CD14-positive monocyte (primary cell): ENCODE measurements around the gene MAML3. TPM values are rescaled to one million over a fixed set of nuclear protein-coding genes. Genes with fewer than 3 reads are reported as not detected.

Experiments
- DNase-seq, 3 donors: peaks; one replicate each; pipeline ENCODE4 v3.0.0-alpha.2; 2011 to 2022
- H2AFZ ChIP-seq: 2 replicates; pipeline ENCODE4 v1.6.0; 2012; ENCODE audit warnings: mild to moderate bottlenecking, low read depth, low read length, inconsistent platforms; ENCODE audit not compliant: insufficient read depth, poor library complexity, severe bottlenecking
- H3K27ac ChIP-seq, 2 donors: 1 replicate in 1 of 2; 2 replicates in 1 of 2; pipeline ENCODE4 v1.5.1; 2012 to 2013; ENCODE audit warnings: low read length in 2 of 2, control low read depth in 1 of 2, inconsistent platforms in 1 of 2, low read depth in 1 of 2, mild to moderate bottlenecking in 1 of 2
- H3K27me3 ChIP-seq, 2 donors: one replicate each; pipeline versions ENCODE4 v1.6.0 to v1.6.1; 2011 to 2013; ENCODE audit warnings: low read length in 2 of 2; ENCODE audit not compliant: control insufficient read depth in 2 of 2, insufficient read depth in 2 of 2
- H3K36me3 ChIP-seq, 2 donors: replicated peaks in 1 of 2; 1 replicate in 1 of 2; 2 replicates in 1 of 2; pipeline versions ENCODE4 v1.5.1 to v1.6.1; 2012 to 2013; ENCODE audit warnings: low read length in 2 of 2, control low read depth in 1 of 2, inconsistent platforms in 1 of 2, mild to moderate bottlenecking in 1 of 2; ENCODE audit not compliant: insufficient read depth in 2 of 2, control insufficient read depth in 1 of 2
- H3K4me1 ChIP-seq, 2 donors: 1 replicate in 1 of 2; 2 replicates in 1 of 2; pipeline versions ENCODE4 v1.5.1 to v1.6.1; 2012 to 2013; ENCODE audit warnings: low read length in 2 of 2, control low read depth in 1 of 2, inconsistent platforms in 1 of 2, mild to moderate bottlenecking in 1 of 2, moderate library complexity in 1 of 2; ENCODE audit not compliant: insufficient read depth in 2 of 2, control insufficient read depth in 1 of 2
- H3K4me2 ChIP-seq: replicated peaks from 2 replicates; pipeline ENCODE3; 2012; ENCODE audit warnings: low read length, moderate library complexity, mild to moderate bottlenecking; ENCODE audit not compliant: poor library complexity, severe bottlenecking; ENCODE audit errors: extremely low read depth
- H3K4me3 ChIP-seq, 3 experiments: fragments of 200-600 bp in 1 of 3; sonication (generic) in 1 of 3; replicated peaks in 1 of 3; 1 replicate in 2 of 3; 2 replicates in 1 of 3; pipeline ENCODE4 v1.5.1; 2011 to 2013; ENCODE audit warnings: low read length in 3 of 3, mild to moderate bottlenecking in 3 of 3, control low read depth in 2 of 3, low read depth in 2 of 3, inconsistent platforms in 1 of 3, moderate library complexity in 1 of 3
- H3K79me2 ChIP-seq: 2 replicates; pipeline ENCODE4 v1.6.0; 2012; ENCODE audit warnings: mild to moderate bottlenecking, control low read depth, inconsistent platforms, low read length, moderate library complexity; ENCODE audit not compliant: insufficient read depth
- H3K9ac ChIP-seq: 2 replicates; pipeline ENCODE4 v1.6.0; 2017; ENCODE audit warnings: low read length, mild to moderate bottlenecking; ENCODE audit not compliant: insufficient read depth, poor library complexity, severe bottlenecking
- H3K9me3 ChIP-seq, 2 donors: replicated peaks in 1 of 2; 1 replicate in 1 of 2; 2 replicates in 1 of 2; pipeline versions ENCODE4 v1.5.1 to v1.6.1; 2012 to 2013; ENCODE audit warnings: low read length in 2 of 2, control low read depth in 1 of 2; ENCODE audit not compliant: control insufficient read depth in 1 of 2, insufficient read depth in 1 of 2
- H4K20me1 ChIP-seq: 2 replicates; pipeline ENCODE4 v1.6.0; 2012; ENCODE audit warnings: mild to moderate bottlenecking, low read length, control low read depth, moderate library complexity; ENCODE audit not compliant: insufficient read depth
- H3K27ac Mint-ChIP-seq, 7 donors: one replicate each; pipeline ENCODE4 v1.8.0; 2020; ENCODE audit warnings: mild to moderate bottlenecking in 7 of 7, mixed read lengths in 7 of 7, moderate library complexity in 6 of 7, inconsistent platforms in 2 of 7
- H3K27me3 Mint-ChIP-seq, 3 donors: one replicate each; pipeline ENCODE4 v1.8.0; 2021 to 2022; ENCODE audit warnings: low read depth in 3 of 3, mild to moderate bottlenecking in 3 of 3, mixed read lengths in 3 of 3, moderate library complexity in 3 of 3, inconsistent platforms in 1 of 3
- H3K36me3 Mint-ChIP-seq, 2 donors: one replicate each; pipeline ENCODE4 v1.8.0; 2020; ENCODE audit warnings: mixed read lengths in 2 of 2, inconsistent platforms in 1 of 2, mild to moderate bottlenecking in 1 of 2
- H3K4me1 Mint-ChIP-seq: one replicate; pipeline ENCODE4 v1.8.0; 2020; ENCODE audit warnings: mild to moderate bottlenecking, mixed read lengths
- H3K4me3 Mint-ChIP-seq, 2 donors: one replicate each; pipeline ENCODE4 v1.8.0; 2020; ENCODE audit warnings: mild to moderate bottlenecking in 2 of 2, mixed read lengths in 2 of 2, moderate library complexity in 1 of 2
- H3K9me3 Mint-ChIP-seq, 7 donors: one replicate each; pipeline ENCODE4 v1.8.0; 2020 to 2022; ENCODE audit warnings: mixed read lengths in 7 of 7, mild to moderate bottlenecking in 6 of 7, moderate library complexity in 6 of 7, inconsistent platforms in 2 of 7
- CTCF ChIP-seq: fragments of 200-600 bp; IDR thresholded peaks from one replicate; pipeline ENCODE4 v1.8.0; 2022; ENCODE audit warnings: antibody characterized with exemption, mild to moderate bottlenecking
- WGBS: methylation state at CpG from one replicate; pipeline ENCODE4 v1.1.5; 2013; ENCODE audit warnings: missing lambda C conversion rate; ENCODE audit not compliant: insufficient coverage; 5-methylcytosine and 5-hydroxymethylcytosine counted together
- intact Hi-C, 2 donors: fragments of 100-400 bp; cut with micrococcal nuclease; formaldehyde crosslinking; loops; one replicate each; pipeline versions ENCODE4 v1.15.0 to v1.15.1; 2023
- polyA plus RNA-seq, 3 donors: library from polyadenylated mRNA; depleted of rRNA in 1 of 3; unstranded in 2 of 3; stranded (reverse) in 1 of 3; fragments of 300-500 nt in 2 of 3; fragments of >200 nt in 1 of 3; fragmentation: Illumina TruSeq in 2 of 3; gene quantifications; 1 replicate in 2 of 3; 2 replicates in 1 of 3; pipeline ENCODE4 v1.2.3, GENCODE V29; 2012 to 2021

MAML3 gene
- polyA plus RNA-seq, 3 donors = 1.5 to 6.5 (median 2.3) TPM

- H3K79me2 ChIP-seq = peaks cover 19% of the 10 kb centered on the region
- no peaks in the 10 kb centered on the region for H3K27me3 Mint-ChIP-seq
Observed at GRCh38 chr4:140070366-140070765, 83.6 kb downstream of the MAML3 start.

GRCh38 chr4:140069066-140069465 is 84.9 kb downstream of the MAML3 start:
- peaks cover 0 to 2% (median 0%) of the 10 kb centered on the region in 7 donors for H3K9me3 Mint-ChIP-seq
- Histone ChIP-seq H3K27ac (peak overlapping the region in 1 of 2 donors; percentile 53), H3K4me2 (peak overlapping the region; percentile 26), H3K4me3 (peak overlapping the region in 1 of 3 experiments; percentile 5), H3K4me1 (peaks cover 39 to 45% of the 10 kb centered on the region in 2 donors), H3K9me3 (no peaks in the 10 kb centered on the region), H2AFZ (no peak overlapping the region), H4K20me1 (peaks cover 4% of the 10 kb centered on the region), H3K27me3 (no peaks in the 10 kb centered on the region), H3K79me2 (peaks cover 16% of the 10 kb centered on the region), H3K36me3 (no peaks in the 10 kb centered on the region), H3K9ac (no peak overlapping the region)
- WGBS = 0% methylated on average over 1 of the region's 2 CpGs
- no peaks in the 10 kb centered on the region for H3K27me3 Mint-ChIP-seq
- intact Hi-C loops = no loop called here
- peak overlapping the region in 6 of 7 donors; percentile 5 to 91 (median 66) for H3K27ac Mint-ChIP-seq
- no peak overlapping the region for H3K4me3 Mint-ChIP-seq
- TF ChIP-seq CTCF = no peak
- peaks cover 0 to 2% of the 10 kb centered on the region in 2 donors for H3K36me3 Mint-ChIP-seq
- peaks cover 43% of the 10 kb centered on the region for H3K4me1 Mint-ChIP-seq
- peak in 2 of 3 donors; percentile 56 to 64 for DNase-seq

More at GRCh38 chr4:140070366-140070765, 83.6 kb downstream of the MAML3 start:
- Histone ChIP-seq H3K4me3 (peak overlapping the region in 2 of 3 experiments; percentile 14 to 49), H3K36me3 (no peaks in the 10 kb centered on the region), H3K27me3 (no peaks in the 10 kb centered on the region), H3K27ac (peak overlapping the region in 1 of 2 donors; percentile 76), H4K20me1 (peaks cover 4% of the 10 kb centered on the region), H3K9me3 (no peaks in the 10 kb centered on the region), H3K4me2 (peak overlapping the region; percentile 44), H3K9ac (no peak overlapping the region), H3K4me1 (peaks cover 39 to 45% of the 10 kb centered on the region in 2 donors), H2AFZ (peak overlapping the region; percentile 26)
- Mint-ChIP-seq H3K9me3 (peaks cover 0 to 2% (median 0%) of the 10 kb centered on the region in 7 donors), H3K4me3 (peak overlapping the region; percentile 47 to 70), H3K27ac (peak overlapping the region; percentile 37 to 90 (median 68)), H3K4me1 (peaks cover 43% of the 10 kb centered on the region), H3K36me3 (peaks cover 0 to 2% of the 10 kb centered on the region in 2 donors)
- 40% methylated on average over 1 of the region's 2 CpGs for WGBS
- no peak for TF ChIP-seq CTCF
- DNase-seq = peak in 1 of 3 donors; percentile 25
- intact Hi-C loops = no loop called here
